ENCODE measurements around the gene TAL1. TPM values are rescaled to one million over a fixed set of nuclear protein-coding genes. Genes with fewer than 3 reads are reported as not detected.

Gene TAL1
- total and polyA plus RNA-seq, 2 of the 13 experiments (the other 11 are each of a cell fraction or from before 2014, with no cell fraction given) = 0.05 TPM; not detected in 1

- no peak for TF ChIP-seq PRDM4 (CRISPR knock-in tag; IDR thresholded peaks at IDR 0.05; ENCODE audit: borderline replicate concordance)
These were observed 3.4 kb downstream of the TAL1 start (continued) for GRCh38 chr1:47228644-47229030.

- H3K9me3 ChIP-seq (ENCODE audit: low read length) = no peaks in the 10 kb centered on the region
- no peak for ATAC-seq
- no peak overlapping the region for H2AFZ ChIP-seq (ENCODE audit: low read length)
- peaks cover 24% of the 10 kb centered on the region for H3K4me1 ChIP-seq (ENCODE audit: insufficient read depth, low read length)
- no peak overlapping the region for H3K4me3 ChIP-seq (replicated peaks in 1 of 3; ENCODE audit: insufficient read depth in 1 of 3, low read depth in 2 of 3, low read length in 3 of 3)
- DNase-seq (ENCODE audit: low spot score) = no peak
- peaks cover 27 to 93% of the 10 kb centered on the region in 2 experiments for H3K27me3 ChIP-seq (ENCODE audit: control insufficient read depth in 1 of 2, insufficient read depth in 2 of 2, low read length in 2 of 2)
- no TSS peak for BruUV-seq (replicated peaks)
- ChIA-PET POLR2A (interaction anchor here (2.5 kb wide), 1 partner anchor 35 kb away, joined by 8 read pairs; no protein-coding TSS in a partner anchor), CTCF (ENCODE audit: low intra/inter-chr PET ratio, low total read pairs) (no interaction called here)
- no peaks in the 10 kb centered on the region for H3K79me2 ChIP-seq (ENCODE audit: insufficient read depth, low read length)
- WGBS (ENCODE audit: low lambda C conversion rate) = 32% methylated on average over 5 of the region's 7 CpGs
- intact Hi-C loops (cut with micrococcal nuclease; ENCODE audit: unreplicated experiment) (no loop called here), in situ Hi-C loops (cut with HindIII; ENCODE audit: extremely low pct_ligation_motif_present, low pct_unique_long_range_greater_than_20kb) (no loop called here)
- no peak for FAIRE-seq
- H3K9ac ChIP-seq (ENCODE audit: insufficient read depth, low read depth, low read length) = no peak overlapping the region
- H4K20me1 ChIP-seq (ENCODE audit: insufficient read depth, low read length) = no peaks in the 10 kb centered on the region
- no peak for TF ChIP-seq GABPA (IDR thresholded peaks at IDR 0.05; ENCODE audit: low read depth, low read length)
- peak; percentile 16; the same call in 1 of the 2 replicates for TF ChIP-seq GABPA (CRISPR knock-in tag; IDR thresholded peaks at IDR 0.05; ENCODE audit: low read depth)
- TF ChIP-seq CEBPZ (IDR thresholded peaks at IDR 0.05; ENCODE audit: low read length) = no peak
- no peaks in the 10 kb centered on the region for H3K36me3 ChIP-seq (replicated peaks in 1 of 2; ENCODE audit: control insufficient read depth in 1 of 2, insufficient read depth in 2 of 2, low read length in 2 of 2)
- no peak overlapping the region for H3K4me2 ChIP-seq (ENCODE audit: low read depth, low read length)
- no peak overlapping the region for H3K27ac ChIP-seq (ENCODE audit: extremely low read length, insufficient read depth, low read length)
These were observed 4.4 kb downstream of the TAL1 start for GRCh38 chr1:47227341-47228232.
